Superior temporal gyrus (tissue), 1 donor: Measurements from ENCODE around the gene APEX1.
"Not testable (repeated sequence)": the region's sequence is repeated elsewhere in the genome, so short reads cannot be mapped to it uniquely, and the experiment has no call there.

Experiments used
- DNase-seq: peaks from one replicate; pipeline ENCODE4 v3.0.0-alpha.2; 2016; ENCODE audit errors: extremely low spot score

The APEX1 gene

GRCh38 chr14:20472536-20473169 lies 17.6 kb downstream of the APEX1 start:
- no peak for DNase-seq

- DNase-seq = no peak
Observed at GRCh38 chr14:20476776-20477175, 21.8 kb downstream of the APEX1 start.

GRCh38 chr14:20477211-20477876 lies 22.3 kb downstream of the APEX1 start:
- peak; percentile 21 for DNase-seq

DNA sequence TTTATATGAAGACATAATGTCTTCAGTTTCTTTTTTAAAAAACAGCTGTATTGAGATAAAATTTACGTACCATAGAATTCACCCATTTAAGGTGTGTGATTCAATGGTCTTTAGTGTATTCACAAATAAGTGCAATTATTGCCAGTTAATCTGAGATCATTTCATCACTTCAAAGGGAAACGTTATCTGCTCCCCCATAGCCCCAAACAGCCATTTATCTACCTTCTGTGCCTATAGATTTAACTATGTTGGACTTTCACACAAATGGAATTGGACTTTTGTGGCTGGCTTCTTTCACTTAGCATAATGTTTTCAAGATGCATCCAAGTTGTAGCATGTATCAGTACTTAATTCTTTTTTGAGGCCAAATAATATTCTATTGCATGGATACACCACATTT lies 23.9 kb downstream of the APEX1 start:
- no peak for DNase-seq

- DNase-seq = no peak
Observed at GRCh38 chr14:20482382-20482781, 27.4 kb downstream of the APEX1 start.

GRCh38 chr14:20485900-20486299 lies 30.9 kb downstream of the APEX1 start:
- no peak for DNase-seq

GRCh38 chr14:20486684-20487395 lies 31.8 kb downstream of the APEX1 start:
- no peak for DNase-seq

DNA sequence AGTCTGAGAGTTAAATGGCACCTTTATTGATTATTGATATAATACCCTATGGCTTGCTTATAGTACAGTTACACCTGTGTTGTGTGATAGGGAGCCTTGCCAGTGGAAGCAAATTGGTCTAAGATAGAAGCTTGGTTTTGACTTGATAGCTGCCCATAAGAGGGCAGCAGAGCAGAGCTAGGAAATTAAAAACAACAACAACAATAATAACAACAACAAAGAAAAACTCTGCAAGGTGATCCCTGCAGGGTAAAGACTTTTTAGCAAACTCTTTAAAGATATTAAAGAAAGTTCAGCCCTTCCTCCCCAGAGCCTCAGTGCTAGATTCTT lies 32.3 kb downstream of the APEX1 start:
- no peak for DNase-seq

GRCh38 chr14:20489093-20489994 lies 34.3 kb downstream of the APEX1 start:
- no peak for DNase-seq

- DNase-seq = no peak
Observed at GRCh38 chr14:20490563-20490962, 35.5 kb downstream of the APEX1 start.

GRCh38 chr14:20492486-20492885 lies 37.5 kb downstream of the APEX1 start:
- no peak for DNase-seq

DNA sequence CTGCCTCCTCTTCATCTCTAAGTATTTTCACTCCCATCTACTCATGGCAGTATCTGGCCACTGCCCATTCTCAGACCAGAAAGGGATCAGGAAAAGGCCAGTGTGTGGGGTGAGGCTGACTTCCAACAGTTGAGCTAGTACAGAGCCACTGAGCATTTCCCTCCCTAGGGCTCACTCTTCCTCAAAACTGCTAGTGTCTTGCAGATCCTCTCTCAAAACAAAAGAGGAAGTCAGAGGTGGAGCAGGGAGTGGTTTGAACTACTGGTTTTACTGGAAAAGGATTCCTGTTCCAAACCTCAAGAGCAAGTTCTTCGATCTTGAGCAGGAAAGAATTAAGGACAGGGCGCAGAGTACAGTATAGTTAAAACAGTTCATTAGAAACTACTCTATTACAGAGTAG lies 38.6 kb downstream of the APEX1 start:
- DNase-seq = peak; percentile 9

- DNase-seq = no peak
Observed at GRCh38 chr14:20494935-20495766, 40.1 kb downstream of the APEX1 start.

DNA sequence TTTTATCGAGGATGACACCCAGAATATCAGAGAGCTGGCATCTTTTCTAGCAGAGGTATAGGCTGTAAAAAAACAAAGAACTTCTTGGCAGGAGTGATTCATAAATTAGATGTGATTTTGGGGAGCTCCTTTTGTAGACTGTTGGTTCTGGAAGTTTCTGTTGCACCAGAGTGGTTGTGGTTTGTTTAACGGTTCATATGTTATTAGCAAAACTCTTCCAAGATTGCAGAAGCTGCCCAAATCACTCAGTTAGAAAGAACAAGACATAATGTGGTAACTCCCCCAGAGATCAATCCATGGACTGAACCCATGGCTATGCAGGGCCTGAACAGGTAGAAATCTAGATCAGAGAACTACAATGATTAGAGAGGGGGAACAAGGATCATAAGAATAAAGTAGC lies 43.6 kb downstream of the APEX1 start:
- no peak for DNase-seq

GRCh38 chr14:20499108-20499507 lies 44.1 kb downstream of the APEX1 start:
- no peak for DNase-seq

DNA sequence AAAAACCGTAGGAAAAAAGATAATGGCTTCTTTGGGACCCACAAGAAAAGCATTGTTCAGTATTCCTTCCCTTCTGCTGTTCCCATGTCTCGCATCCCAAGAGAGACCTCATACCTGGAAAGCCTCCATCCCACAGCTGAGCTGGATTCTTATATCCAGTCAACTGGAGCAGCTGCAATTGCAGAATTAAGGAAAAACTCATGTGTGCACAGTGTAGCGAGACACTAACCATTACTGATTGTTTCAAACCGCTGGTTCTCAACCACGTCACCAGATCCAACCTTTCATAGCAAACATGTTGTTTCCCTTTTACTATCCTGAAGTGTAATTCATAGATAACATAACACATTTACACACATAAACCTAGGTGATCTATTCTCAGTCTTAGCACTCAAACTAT lies 44.9 kb downstream of the APEX1 start:
- no peak for DNase-seq

DNA sequence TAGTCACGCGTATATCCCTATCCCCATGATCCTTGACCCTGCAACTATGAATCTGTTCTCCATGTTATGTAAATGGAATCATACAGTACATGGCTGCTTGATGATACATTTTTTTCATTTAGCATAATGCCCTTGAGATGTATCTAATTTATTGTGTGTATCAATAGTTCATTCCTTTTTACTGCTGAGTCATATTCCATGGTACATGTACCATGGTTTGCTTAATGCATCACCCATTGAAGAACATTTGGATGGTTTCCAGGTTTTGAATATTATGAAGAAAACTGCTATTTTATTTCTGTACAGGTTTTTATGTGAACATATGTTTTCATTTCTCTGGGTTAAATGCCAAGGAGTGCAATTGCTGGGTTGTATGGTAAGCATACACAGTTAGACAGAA lies 46.3 kb downstream of the APEX1 start:
- no peak for DNase-seq

DNA sequence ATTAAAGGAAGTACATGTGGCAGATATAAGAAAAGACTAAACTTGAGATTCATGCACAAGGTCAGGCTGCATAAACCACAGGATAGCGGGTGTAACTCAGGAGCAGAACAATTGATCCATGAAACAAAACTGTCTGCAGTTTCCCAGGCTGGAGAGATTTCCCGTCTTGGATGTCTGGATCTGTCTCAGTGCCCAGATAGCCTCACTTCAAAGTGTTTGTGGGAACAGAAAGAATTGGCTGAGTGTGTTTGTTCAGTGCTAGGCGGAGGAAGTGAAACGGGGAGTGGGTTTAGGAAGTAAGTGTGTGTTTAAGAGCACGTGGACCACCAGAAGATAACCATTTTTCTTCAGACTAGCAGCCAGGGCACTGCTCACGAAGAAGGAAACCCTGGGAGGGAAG lies 48.9 kb downstream of the APEX1 start:
- DNase-seq = no peak

DNA sequence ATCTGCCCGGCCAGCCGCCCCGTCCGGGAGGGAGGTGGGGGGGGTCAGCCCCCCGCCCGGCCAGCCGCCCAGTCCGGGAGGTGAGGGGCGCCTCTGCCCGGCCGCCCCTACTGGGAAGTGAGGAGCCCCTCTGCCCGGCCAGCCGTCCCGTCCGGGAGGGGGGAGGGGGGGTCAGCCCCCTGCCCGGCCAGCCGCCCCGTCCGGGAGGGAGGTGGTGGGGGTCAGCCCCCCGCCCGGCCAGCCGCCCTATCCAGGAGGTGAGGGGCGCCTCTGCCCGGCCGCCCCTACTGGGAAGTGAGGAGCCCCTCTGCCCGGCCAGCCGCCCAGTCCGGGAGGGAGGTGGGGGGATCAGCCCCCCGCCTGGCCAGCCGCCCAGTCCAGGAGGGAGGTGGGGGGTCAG lies 51.2 kb downstream of the APEX1 start:
- not testable (repeated sequence) for DNase-seq

DNA sequence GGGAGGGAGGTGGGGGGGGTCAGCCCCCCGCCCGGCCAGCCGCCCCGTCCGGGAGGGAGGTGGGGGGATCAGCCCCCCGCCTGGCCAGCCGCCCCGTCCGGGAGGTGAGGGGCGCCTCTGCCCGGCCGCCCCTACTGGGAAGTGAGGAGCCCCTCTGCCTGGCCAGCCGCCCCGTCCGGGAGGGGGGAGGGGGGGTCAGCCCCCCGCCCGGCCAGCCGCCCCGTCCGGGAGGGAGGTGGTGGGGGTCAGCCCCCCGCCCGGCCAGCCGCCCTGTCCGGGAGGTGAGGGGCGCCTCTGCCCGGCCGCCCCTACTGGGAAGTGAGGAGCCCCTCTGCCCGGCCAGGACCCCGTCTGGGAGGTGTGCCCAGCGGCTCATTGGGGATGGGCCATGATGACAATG lies 51.7 kb downstream of the APEX1 start:
- DNase-seq = not testable (repeated sequence)
